ENCODE results near the gene MYO16. TPM values are rescaled to one million over a fixed set of nuclear protein-coding genes. Genes with fewer than 3 reads are reported as not detected.

Gene MYO16
- total RNA-seq, 1 donor from 2014 or later = 22.0 TPM

GRCh38 chr13:108680011-108680410 lies 50.6 kb downstream of the MYO16 start:
- Mint-ChIP-seq H3K27me3 (ENCODE audit: unreplicated experiment) (no peaks in the 10 kb centered on the region), H3K4me3 (ENCODE audit: unreplicated experiment) (no peak overlapping the region), H3K4me1 (ENCODE audit: low read depth, unreplicated experiment) (no peaks in the 10 kb centered on the region), H3K27ac (ENCODE audit: unreplicated experiment) (no peak overlapping the region), H3K9me3 (ENCODE audit: unreplicated experiment) (no peaks in the 10 kb centered on the region), H3K36me3 (ENCODE audit: unreplicated experiment) (no peaks in the 10 kb centered on the region)
- no peak for DNase-seq
- no peak for TF ChIP-seq CTCF (IDR thresholded peaks at IDR 0.05; ENCODE audit: partially characterized antibody, unreplicated experiment)

- Mint-ChIP-seq H3K9me3 (ENCODE audit: unreplicated experiment) (no peaks in the 10 kb centered on the region), H3K27me3 (ENCODE audit: unreplicated experiment) (no peaks in the 10 kb centered on the region), H3K27ac (ENCODE audit: unreplicated experiment) (no peak overlapping the region), H3K36me3 (ENCODE audit: unreplicated experiment) (no peaks in the 10 kb centered on the region), H3K4me1 (ENCODE audit: low read depth, unreplicated experiment) (peaks cover 2% of the 10 kb centered on the region), H3K4me3 (ENCODE audit: unreplicated experiment) (no peak overlapping the region)
- no peak for DNase-seq
- TF ChIP-seq CTCF (IDR thresholded peaks at IDR 0.05; ENCODE audit: partially characterized antibody, unreplicated experiment) = no peak
Observed at GRCh38 chr13:108681986-108682575, 52.7 kb downstream of the MYO16 start.

- no peak for TF ChIP-seq CTCF (IDR thresholded peaks at IDR 0.05; ENCODE audit: partially characterized antibody, unreplicated experiment)
- H3K4me1 Mint-ChIP-seq (ENCODE audit: low read depth, unreplicated experiment) = peaks cover 2% of the 10 kb centered on the region
- no peaks in the 10 kb centered on the region for H3K27me3 Mint-ChIP-seq (ENCODE audit: unreplicated experiment)
- no peak overlapping the region for H3K27ac Mint-ChIP-seq (ENCODE audit: unreplicated experiment)
- no peaks in the 10 kb centered on the region for H3K36me3 Mint-ChIP-seq (ENCODE audit: unreplicated experiment)
- H3K9me3 Mint-ChIP-seq (ENCODE audit: unreplicated experiment) = no peaks in the 10 kb centered on the region
- DNase-seq = no peak
- H3K4me3 Mint-ChIP-seq (ENCODE audit: unreplicated experiment) = no peak overlapping the region
Observed at GRCh38 chr13:108682714-108683113, 53.3 kb downstream of the MYO16 start.

- H3K27ac Mint-ChIP-seq (ENCODE audit: unreplicated experiment) = no peak overlapping the region
- H3K4me3 Mint-ChIP-seq (ENCODE audit: unreplicated experiment) = no peak overlapping the region
- H3K27me3 Mint-ChIP-seq (ENCODE audit: unreplicated experiment) = no peaks in the 10 kb centered on the region
- no peak for TF ChIP-seq CTCF (IDR thresholded peaks at IDR 0.05; ENCODE audit: partially characterized antibody, unreplicated experiment)
- no peak for DNase-seq
- no peaks in the 10 kb centered on the region for H3K36me3 Mint-ChIP-seq (ENCODE audit: unreplicated experiment)
- H3K4me1 Mint-ChIP-seq (ENCODE audit: low read depth, unreplicated experiment) = peaks cover 2% of the 10 kb centered on the region
- no peaks in the 10 kb centered on the region for H3K9me3 Mint-ChIP-seq (ENCODE audit: unreplicated experiment)
Observed at GRCh38 chr13:108686027-108686426, 56.6 kb downstream of the MYO16 start.

GRCh38 chr13:108690726-108691125 lies 61.3 kb downstream of the MYO16 start:
- Mint-ChIP-seq H3K36me3 (ENCODE audit: unreplicated experiment) (no peaks in the 10 kb centered on the region), H3K4me3 (ENCODE audit: unreplicated experiment) (no peak overlapping the region), H3K9me3 (ENCODE audit: unreplicated experiment) (no peaks in the 10 kb centered on the region), H3K27me3 (ENCODE audit: unreplicated experiment) (no peaks in the 10 kb centered on the region), H3K27ac (ENCODE audit: unreplicated experiment) (no peak overlapping the region), H3K4me1 (ENCODE audit: low read depth, unreplicated experiment) (peaks cover 3% of the 10 kb centered on the region)
- no peak for DNase-seq
- no peak for TF ChIP-seq CTCF (IDR thresholded peaks at IDR 0.05; ENCODE audit: partially characterized antibody, unreplicated experiment)
